ENCODE measurements around the gene NR2E1.

The NR2E1 gene

GRCh38 chr6:108171291-108171917 is 5.6 kb downstream of the NR2E1 start:
- no peak for DNase-seq (ENCODE audit: low read depth)

DNA sequence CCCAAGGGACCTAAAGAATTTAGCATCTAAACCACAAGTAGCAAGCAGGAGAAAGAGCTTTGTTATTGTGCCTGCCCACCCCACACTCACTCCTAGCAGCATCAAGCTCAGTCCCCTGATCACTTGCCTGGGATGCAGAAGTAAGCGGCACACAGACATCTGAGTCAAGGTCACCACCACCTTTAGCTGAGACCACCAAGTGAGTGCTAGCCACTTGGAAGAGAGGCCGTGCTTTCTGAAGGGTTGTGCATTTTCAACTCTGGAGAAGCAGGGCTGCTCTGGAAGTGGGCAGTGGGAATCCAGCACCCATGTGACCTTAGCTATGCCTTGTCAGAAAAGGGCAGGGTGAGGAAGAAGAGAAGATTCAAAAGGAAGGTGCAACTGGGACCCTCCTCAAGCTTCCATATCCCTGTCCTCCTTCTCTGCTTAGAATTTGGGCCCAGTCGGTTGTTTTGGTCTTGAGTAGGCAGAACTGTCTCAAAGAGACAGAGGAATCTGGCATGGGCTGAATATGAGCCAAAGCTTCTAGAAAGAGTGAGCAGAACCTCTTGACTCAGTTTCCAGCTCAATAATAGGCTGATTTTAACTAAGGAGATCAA is 6.2 kb downstream of the NR2E1 start:
- DNase-seq (ENCODE audit: low read depth), result no peak

DNA sequence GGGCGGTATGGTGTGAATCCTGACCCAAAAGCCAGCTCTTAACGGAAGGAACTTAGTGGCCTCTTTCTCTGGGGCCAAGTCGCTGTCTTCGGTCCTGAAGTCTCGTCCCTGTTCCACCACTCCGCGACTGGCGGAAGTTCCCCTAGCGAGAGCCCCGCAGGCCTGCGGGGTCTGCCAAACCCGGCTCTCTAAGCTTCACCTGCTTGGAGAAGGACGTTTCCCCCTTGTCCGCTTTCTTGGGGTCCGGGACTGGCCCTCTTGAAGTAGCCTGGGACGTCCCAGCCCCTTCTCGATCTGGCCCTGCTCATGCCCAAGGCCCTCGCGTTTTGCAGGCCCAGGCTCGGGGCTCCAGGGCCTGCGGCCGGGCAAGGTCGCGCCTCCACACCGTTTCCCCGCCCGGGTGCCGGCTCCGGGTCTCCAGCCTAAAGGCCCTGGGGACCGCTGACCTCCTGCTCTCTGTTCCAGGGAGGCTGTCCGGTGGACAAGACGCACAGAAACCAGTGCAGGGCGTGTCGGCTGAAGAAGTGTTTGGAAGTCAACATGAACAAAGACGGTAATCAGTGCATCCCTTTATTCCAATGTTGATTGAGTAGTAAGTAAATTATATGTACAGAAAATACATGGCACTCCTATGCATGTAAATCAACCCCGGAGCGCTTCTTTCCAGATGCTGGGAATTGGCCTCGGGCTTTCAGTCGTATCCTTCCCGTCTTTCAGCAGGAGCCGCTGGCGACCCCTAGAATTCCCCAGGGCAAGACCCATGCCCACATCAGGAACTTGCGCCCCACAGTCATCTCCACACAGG is 8.8 kb downstream of the NR2E1 start:
- DNase-seq (ENCODE audit: low read depth), result no peak

GRCh38 chr6:108175176-108175591 is 9.4 kb downstream of the NR2E1 start:
- DNase-seq (ENCODE audit: low read depth), result no peak

- no peak for DNase-seq (ENCODE audit: low read depth)
These were observed 9.9 kb downstream of the NR2E1 start for GRCh38 chr6:108175592-108176279.

DNA sequence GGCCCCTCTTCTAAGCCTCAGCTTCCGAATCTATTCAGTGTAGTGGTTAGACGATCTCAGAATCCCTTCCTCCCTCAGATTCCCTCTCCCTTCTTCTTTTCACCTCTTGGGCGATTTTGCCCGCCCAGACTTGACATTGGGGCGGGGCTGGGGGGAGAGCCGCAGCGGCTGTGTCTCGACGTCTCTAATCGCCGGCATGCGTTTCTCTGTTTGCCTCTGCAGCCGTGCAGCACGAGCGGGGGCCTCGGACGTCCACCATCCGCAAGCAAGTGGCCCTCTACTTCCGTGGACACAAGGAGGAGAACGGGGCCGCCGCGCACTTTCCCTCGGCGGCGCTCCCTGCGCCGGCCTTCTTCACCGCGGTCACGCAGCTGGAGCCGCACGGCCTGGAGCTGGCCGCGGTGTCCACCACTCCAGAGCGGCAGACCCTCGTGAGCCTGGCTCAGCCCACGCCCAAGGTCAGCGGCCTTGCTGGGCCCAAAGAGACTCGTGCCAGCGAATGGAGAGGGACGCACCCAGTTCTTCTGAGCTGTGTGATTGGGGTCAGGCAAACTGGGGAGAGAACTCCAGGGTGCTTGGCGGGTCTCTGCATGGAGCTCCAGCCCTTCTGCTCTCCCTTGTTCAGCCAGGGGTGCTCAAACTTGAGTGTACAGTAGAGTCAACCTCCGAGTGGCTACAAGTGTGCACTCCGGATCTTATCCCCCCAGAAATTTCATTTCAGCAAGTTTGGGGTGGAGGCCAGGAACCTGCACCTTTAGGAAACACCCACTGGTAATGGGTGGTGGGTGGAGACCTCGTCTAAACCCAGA is 10.7 kb downstream of the NR2E1 start:
- DNase-seq (ENCODE audit: low read depth), result no peak

DNA sequence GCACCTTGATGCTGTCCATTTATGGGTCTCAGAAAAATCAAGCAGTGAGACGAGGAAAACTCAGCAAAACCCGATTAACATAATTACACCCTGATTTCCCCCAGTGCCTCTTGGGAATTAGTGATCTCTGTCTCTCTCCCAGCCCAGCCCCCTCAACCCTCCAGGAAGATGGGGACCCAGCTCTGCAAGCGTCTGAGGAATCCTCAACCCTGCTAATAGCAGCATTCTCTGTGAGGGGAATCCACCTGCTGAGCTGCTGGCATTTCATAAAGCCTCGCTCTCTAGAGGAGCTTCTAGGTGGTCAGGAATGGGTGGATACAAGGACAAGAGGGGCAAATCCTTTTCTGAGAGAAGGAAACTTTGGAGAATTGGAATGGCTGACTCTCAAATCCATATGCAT is 13.9 kb downstream of the NR2E1 start:
- no peak for DNase-seq (ENCODE audit: low read depth)

DNA sequence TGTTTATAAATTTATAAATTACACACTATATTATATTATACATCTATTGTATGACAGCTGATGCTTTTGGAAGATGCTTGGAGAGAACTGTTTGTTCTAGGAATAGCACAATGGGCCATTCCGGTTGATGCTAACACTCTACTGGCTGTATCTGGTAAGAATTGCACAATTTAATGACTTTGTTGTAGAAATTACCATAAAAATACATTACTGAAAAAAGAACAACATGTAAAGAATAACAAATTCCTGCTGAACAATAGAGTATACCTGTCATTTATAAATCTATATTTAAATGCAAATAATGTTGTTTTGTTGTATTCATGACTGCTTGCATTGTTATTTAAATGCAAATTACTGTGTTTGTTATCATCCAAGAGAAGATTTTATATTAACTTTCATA is 14.4 kb downstream of the NR2E1 start:
- no peak for DNase-seq (ENCODE audit: low read depth)

DNA sequence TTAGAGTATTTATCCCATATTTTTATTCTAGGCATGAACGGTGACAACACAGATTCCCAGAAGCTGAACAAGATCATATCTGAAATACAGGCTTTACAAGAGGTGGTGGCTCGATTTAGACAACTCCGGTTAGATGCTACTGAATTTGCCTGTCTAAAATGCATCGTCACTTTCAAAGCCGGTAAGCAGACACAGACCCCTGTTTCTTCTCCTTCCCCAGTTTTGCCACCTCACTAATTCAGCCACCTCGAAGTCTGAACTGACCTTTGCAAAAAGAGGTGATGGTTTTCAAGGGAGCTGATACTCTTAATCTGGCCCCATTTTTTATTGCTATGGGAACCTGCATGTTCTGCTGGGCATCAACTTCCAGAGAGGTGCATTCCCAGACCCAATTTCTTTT is 15.0 kb downstream of the NR2E1 start:
- no peak for DNase-seq (ENCODE audit: low read depth)

DNA sequence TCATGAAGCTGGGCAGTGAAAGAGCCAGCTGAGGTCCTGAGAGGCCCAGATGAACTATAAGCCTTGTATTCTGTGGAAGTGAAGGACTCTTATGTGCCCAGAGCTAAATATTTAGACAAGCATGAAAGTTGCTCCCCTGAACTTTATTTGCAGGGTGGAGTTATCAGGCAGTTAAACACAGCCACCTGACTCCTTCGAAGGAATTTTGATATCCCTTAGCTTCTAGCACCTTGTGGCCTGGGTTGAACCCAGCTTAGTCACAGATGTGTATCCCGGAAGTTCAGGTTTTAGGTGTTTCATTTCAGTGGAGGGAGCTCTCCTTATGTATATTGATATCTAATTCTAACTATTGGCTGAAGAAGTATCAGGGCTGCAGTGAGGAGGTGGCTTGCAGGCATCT is 20.4 kb downstream of the NR2E1 start:
- no peak for DNase-seq (ENCODE audit: low read depth)

GRCh38 chr6:108187519-108187918 is 21.7 kb downstream of the NR2E1 start:
- no peak for DNase-seq (ENCODE audit: low read depth)

DNA sequence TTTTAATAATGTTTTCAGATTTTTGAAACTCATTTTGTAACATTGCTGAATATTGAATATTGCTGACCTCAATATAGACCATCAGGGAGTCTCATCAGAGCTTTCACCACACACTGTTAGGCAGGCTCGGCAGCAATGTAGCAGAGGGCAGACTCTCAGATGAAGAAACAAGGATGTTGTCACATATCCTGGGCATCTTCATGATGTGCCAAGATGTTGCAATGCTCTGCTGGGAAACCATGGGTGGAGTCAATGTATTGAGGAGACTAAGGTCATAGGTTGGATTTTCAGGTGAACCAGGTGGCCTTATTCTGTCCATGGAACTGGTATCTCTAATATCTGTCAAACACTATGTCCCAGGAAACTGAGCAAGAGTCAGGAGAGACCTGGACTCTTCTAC is 27.3 kb downstream of the NR2E1 start:
- DNase-seq (ENCODE audit: low read depth), result no peak

GRCh38 chr6:108193835-108194234 is 28.0 kb downstream of the NR2E1 start:
- DNase-seq (ENCODE audit: low read depth), result no peak

GRCh38 chr6:108194503-108194902 is 28.7 kb downstream of the NR2E1 start:
- no peak for DNase-seq (ENCODE audit: low read depth)

DNA sequence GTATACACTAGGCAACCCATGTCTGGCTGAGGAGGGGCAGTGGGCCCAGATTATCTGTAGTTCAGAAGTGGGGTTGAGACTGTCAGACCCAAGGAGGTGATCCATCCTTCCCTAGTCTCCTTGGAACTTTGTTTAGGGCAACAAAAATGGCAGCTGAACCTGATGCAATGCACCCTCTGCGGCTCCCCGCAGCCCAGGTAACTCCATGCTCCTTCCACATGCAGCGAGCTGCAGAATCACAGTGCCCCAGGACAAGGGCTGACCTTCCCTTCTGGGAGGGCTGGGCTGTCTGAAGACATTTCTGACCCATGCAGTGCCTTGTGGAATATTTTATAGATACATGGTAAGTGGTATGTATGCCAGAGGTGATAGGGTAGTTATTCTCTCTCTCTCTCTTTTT is 29.4 kb downstream of the NR2E1 start:
- no peak for DNase-seq (ENCODE audit: low read depth)

GRCh38 chr6:108198761-108199498 is 33.1 kb downstream of the NR2E1 start:
- no peak for DNase-seq (ENCODE audit: low read depth)

- DNase-seq (ENCODE audit: low read depth), result no peak
These were observed 34.4 kb downstream of the NR2E1 start for GRCh38 chr6:108200186-108200585.

DNA sequence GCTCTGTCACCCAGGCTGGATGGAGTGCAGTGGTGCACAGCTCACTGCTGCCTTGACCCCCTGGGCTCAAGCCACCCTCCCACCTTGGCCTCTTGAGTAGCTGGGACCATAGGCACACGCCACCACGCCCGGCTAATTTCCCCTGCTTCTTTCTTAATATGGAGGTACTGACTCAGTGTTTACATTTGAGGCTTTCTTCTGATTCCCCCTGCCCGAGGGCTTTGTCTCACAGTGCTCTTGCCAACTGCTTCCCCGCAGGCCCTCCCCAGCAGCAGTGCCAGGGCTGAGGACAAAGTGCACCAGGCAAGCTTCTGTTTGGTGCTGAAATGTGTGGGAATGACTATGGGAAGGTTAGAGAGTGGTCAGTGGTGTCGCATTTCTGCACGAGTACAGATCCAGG is 34.8 kb downstream of the NR2E1 start:
- DNase-seq (ENCODE audit: low read depth), result peak; percentile 83

GRCh38 chr6:108203189-108204112 is 37.6 kb downstream of the NR2E1 start:
- no peak for DNase-seq (ENCODE audit: low read depth)

- DNase-seq (ENCODE audit: low read depth), result no peak
These were observed 41.2 kb downstream of the NR2E1 start for GRCh38 chr6:108207013-108207412.

All from ELR (cell line).